Measurements from ENCODE around the gene TTI1.

The TTI1 gene

DNA sequence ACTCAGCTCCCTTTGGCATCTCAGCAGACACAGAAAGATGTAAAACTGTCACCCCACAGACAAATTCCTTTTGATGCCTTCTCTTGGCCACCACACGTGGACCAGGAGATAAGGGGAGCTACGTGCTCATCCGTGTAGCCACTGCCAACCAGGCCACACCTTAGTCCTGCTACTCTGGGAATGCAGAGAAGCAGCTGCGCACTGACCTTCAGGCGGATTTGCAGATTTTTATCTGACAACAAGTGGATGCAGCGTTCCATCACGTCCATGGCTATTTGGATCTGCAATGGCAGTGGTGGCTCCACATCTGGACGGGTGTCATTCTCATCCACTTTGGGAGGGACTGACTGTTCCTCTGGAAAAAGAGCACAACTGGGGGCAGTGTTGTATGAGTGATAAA lies 30.8 kb downstream of the TTI1 start:
- ChIA-PET POLR2A (no interaction called here), CTCF (no interaction called here)
- TF ChIP-seq CTCF (IDR thresholded peaks at IDR 0.05; ENCODE audit: insufficient read depth, low read length, missing control alignments): no peak
- H3K4me3 ChIP-seq (ENCODE audit: low read depth, low read length): no peak overlapping the region
- DNase-seq (ENCODE audit: low read depth, low spot score): no peak

- no peak overlapping the region for H3K4me3 ChIP-seq (ENCODE audit: low read depth, low read length)
- no peak for DNase-seq (ENCODE audit: low read depth, low spot score)
- TF ChIP-seq CTCF (IDR thresholded peaks at IDR 0.05; ENCODE audit: insufficient read depth, low read length, missing control alignments): no peak
- ChIA-PET CTCF (interaction anchor here (0.7 to 1.0 kb wide), 2 partner anchors 9 to 219 kb away, joined by 4 read pairs; no protein-coding TSS in a partner anchor), POLR2A (no interaction called here)
Measured at GRCh38 chr20:38001981-38002380, 31.3 kb downstream of the TTI1 start.

GRCh38 chr20:38001173-38001875 lies 31.9 kb downstream of the TTI1 start:
- DNase-seq (ENCODE audit: low read depth, low spot score): no peak
- ChIA-PET POLR2A (no interaction called here), CTCF (interaction anchor here (0.7 to 1.2 kb wide), 3 partner anchors 9 to 220 kb away, joined by 4 read pairs; no protein-coding TSS in a partner anchor)
- TF ChIP-seq CTCF (IDR thresholded peaks at IDR 0.05; ENCODE audit: insufficient read depth, low read length, missing control alignments): no peak
- no peak overlapping the region for H3K4me3 ChIP-seq (ENCODE audit: low read depth, low read length)

DNA sequence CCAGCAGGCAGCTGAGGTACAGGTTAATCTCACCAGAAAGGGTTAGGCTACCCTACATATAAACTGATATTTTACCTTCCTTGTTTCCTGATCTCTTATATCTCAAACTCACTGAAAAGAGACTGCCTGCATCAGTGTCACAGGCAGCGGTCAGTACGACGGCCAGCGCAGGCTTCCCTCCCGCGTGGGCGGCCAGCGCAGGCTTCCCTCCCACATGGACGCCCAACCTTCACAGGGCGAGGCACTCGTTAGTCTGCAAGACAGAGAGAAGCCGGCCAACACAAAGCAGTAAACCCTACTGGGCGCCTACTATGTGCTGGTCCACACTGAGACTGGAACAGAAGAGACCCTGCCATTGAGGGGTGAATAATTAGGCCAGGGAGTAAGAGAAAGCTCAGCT lies 33.0 kb downstream of the TTI1 start:
- no peak for TF ChIP-seq CTCF (IDR thresholded peaks at IDR 0.05; ENCODE audit: insufficient read depth, low read length, missing control alignments)
- ChIA-PET POLR2A (no interaction called here), CTCF (interaction anchor here (1.2 kb wide), 1 partner anchor 221 kb away, joined by 4 read pairs; no protein-coding TSS in a partner anchor)
- no peak overlapping the region for H3K4me3 ChIP-seq (ENCODE audit: low read depth, low read length)
- no peak for DNase-seq (ENCODE audit: low read depth, low spot score)

DNA sequence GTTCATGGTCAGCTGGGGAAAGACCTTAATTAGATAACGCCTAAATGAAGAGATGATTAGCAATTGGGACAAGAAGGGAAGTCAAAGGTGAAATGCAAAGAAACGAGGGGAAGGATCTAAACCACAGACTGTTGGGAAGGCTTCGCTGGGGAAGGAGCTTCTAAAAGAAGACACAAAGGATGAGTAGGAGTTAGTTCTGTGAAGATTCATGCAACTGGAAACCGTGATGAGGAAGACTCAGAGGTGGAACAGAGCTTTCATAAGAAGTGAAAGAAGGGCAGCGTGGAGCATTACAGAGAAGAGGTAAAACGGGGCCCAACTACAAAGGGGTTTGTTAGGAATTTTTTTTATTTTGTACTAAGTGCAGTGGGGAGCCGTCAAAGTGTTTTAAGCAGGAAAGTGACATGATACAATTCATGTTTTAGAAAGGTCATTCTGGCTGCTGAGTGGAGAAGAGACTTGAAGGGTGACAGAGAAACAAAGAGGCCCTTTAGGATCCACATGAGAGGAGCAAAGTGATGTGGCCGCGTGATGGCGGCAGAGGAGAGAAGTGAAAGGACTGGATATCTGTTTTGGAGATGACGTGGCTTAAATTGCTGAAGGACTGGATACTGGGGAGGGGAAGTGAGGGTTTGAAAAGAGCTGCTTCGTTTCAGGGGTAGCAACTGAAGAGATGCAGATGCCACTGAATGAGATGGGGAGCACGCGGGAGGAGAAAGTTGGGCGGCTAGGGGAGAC lies 33.6 kb downstream of the TTI1 start:
- no peak overlapping the region for H3K4me3 ChIP-seq (ENCODE audit: low read depth, low read length)
- ChIA-PET CTCF (interaction anchor here (1.1 to 10.0 kb wide), 5 partner anchors 8 to 435 kb away, joined by 3 to 92 read pairs (median 7); no protein-coding TSS in a partner anchor), POLR2A (no interaction called here)
- TF ChIP-seq CTCF (IDR thresholded peaks at IDR 0.05; ENCODE audit: insufficient read depth, low read length, missing control alignments): no peak
- DNase-seq (ENCODE audit: low read depth, low spot score): no peak

- DNase-seq (ENCODE audit: low read depth, low spot score): no peak
- H3K4me3 ChIP-seq (ENCODE audit: low read depth, low read length): no peak overlapping the region
- TF ChIP-seq CTCF (IDR thresholded peaks at IDR 0.05; ENCODE audit: insufficient read depth, low read length, missing control alignments): no peak
- CTCF ChIA-PET: interaction anchor here (0.6 to 10.0 kb wide), 4 partner anchors 223 to 433 kb away, joined by 3 to 92 read pairs (median 4); no protein-coding TSS in a partner anchor
- POLR2A ChIA-PET: no interaction called here
Measured at GRCh38 chr20:37997516-37997915, 35.7 kb downstream of the TTI1 start.

Measured in AG04449 (cell line).